ENCODE results near the gene VGLL4.

- TF ChIP-seq CTCF (conservative IDR thresholded peaks at IDR 0.05; ENCODE audit: low read depth, low read length) (no peak), EZH2 (IDR thresholded peaks at IDR 0.05; ENCODE audit: borderline replicate concordance, low read depth, low read length, poor library complexity, severe bottlenecking) (no peak)
Measured at GRCh38 chr3:11632966-11633365, 10.7 kb downstream of the VGLL4 start.
